Measurements from ENCODE around the gene CDK14.

DNA sequence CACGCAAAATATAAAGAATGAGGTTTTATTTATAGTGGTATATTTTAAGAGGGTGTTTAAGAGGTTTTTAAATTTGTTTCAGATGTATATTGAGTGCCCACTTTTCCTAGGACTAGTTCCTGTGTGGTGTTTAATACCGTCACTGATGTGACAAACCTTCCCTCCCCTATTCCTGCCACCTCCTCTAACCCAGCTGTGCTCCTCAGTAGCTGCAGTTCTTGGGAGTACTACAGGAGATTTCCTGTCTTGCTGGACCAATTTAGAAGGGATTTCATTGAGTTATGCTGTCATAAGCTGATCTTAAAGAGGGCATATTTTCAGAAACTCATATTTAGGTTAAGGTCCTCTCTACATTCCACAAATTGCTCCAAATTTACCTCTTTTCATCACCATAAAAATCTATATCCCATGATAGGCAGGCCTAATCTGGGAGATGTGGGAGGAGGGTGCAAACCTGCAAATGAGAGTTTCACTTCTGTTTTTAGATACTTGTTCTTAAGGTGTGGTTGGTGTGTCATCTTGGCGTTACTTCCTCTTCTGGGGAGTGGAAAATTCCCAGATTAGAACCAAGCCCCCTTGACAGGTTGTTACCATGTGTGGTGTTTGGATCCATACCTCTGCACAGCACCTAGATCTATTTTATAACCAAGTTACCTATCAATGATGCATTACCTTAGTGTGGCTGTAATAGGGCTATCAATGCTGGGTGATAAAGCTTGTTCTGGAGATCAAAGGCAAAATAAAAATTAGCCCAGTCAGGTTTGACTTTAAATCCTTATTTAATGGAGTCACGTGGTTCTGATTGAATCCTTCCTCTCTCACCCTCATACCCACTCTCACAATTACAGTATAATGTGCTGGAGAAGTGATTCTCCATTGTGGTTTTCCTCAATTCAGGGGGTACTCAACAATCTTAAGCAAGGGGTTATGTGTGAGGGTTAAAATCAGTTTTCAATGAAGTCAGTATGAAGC lies 141.1 kb downstream of the CDK14 start:
- TF ChIP-seq CTCF (IDR thresholded peaks at IDR 0.05) (no peak), POLR2A (IDR thresholded peaks at IDR 0.05) (no peak)
